GM19351 (cell line): Measurements from ENCODE around the gene CNOT6.
A peak's percentile ranks its signal among the peaks of the same experiment; 100 is the strongest.

Experiments used
- ATAC-seq: cut with Tn5 transposase; IDR thresholded peaks from one replicate; pipeline ENCODE4 v1.9.1; 2021; ENCODE audit warnings: mild to moderate bottlenecking, moderate library complexity; ENCODE audit not compliant: unreplicated experiment

CNOT6 gene

GRCh38 chr5:180613814-180614188 is 119.6 kb downstream of the CNOT6 start:
- ATAC-seq: no peak

GRCh38 chr5:180618487-180618828 is 124.3 kb downstream of the CNOT6 start:
- ATAC-seq: no peak

GRCh38 chr5:180618829-180619562 is 124.8 kb downstream of the CNOT6 start:
- peak; percentile 68 for ATAC-seq

- ATAC-seq: no peak
These were observed 125.4 kb downstream of the CNOT6 start for GRCh38 chr5:180619563-180619915.

GRCh38 chr5:180620014-180620413 is 125.8 kb downstream of the CNOT6 start:
- ATAC-seq: no peak

- no peak for ATAC-seq
These were observed 127.1 kb downstream of the CNOT6 start for GRCh38 chr5:180621311-180621710.

- no peak for ATAC-seq
These were observed 128.7 kb downstream of the CNOT6 start for GRCh38 chr5:180622910-180623309.

- ATAC-seq: no peak
These were observed 129.2 kb downstream of the CNOT6 start for GRCh38 chr5:180623411-180623834.

- ATAC-seq: no peak
These were observed 129.7 kb downstream of the CNOT6 start for GRCh38 chr5:180623844-180624243.

GRCh38 chr5:180624587-180624986 is 130.4 kb downstream of the CNOT6 start:
- no peak for ATAC-seq

- ATAC-seq: no peak
These were observed 131.1 kb downstream of the CNOT6 start for GRCh38 chr5:180625125-180625790.

- ATAC-seq: no peak
These were observed 131.8 kb downstream of the CNOT6 start for GRCh38 chr5:180625791-180626660.

GRCh38 chr5:180626661-180627385 is 132.6 kb downstream of the CNOT6 start:
- no peak for ATAC-seq

- ATAC-seq: no peak
These were observed 133.4 kb downstream of the CNOT6 start for GRCh38 chr5:180627386-180628120.
